ENCODE data around the gene SLX1A. TPM values are rescaled to one million over a fixed set of nuclear protein-coding genes. Genes with fewer than 3 reads are reported as not detected.
"Not testable (repeated sequence)": the region's sequence is repeated elsewhere in the genome, so short reads cannot be mapped to it uniquely, and the experiment has no call there.

Gene SLX1A
- total and polyA plus RNA-seq, 10 donors = 49.0 to 91.4 (median 72.6) TPM

DNA sequence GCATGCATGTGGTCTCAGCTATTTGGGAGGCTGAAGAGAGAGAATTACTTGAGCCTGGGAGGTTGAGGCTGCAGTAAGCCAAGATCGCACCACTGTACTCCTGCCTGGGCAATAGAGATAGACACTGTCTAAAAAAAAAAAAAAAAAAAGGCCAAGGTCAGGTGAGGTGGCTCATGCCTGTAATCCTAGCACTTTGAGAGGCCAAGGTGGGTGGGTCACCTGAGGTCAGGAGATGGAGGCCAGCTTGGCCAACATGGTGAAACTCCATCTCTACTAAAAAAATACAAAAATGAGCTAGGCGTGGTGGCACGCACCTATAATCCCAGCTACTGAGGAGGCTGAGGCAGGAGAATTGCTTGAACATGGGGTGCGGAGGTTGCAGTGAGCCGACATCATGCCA is 38.5 kb upstream of the SLX1A start:
- intact Hi-C loops (cut with DNase I; ENCODE audit: low total_unique reads) = no loop called here
- H3K27me3 ChIP-seq (replicated peaks in 1 of 7) = no peaks in the 10 kb centered on the region
- H3K4me3 ChIP-seq = no peak overlapping the region
- 95 to 99% (median 96%) methylated on average over 5 of the region's 5 CpGs for WGBS, 5 donors
- no peak for DNase-seq
- no peaks in the 10 kb centered on the region for H3K36me3 ChIP-seq
- TF ChIP-seq, protein P1, sequence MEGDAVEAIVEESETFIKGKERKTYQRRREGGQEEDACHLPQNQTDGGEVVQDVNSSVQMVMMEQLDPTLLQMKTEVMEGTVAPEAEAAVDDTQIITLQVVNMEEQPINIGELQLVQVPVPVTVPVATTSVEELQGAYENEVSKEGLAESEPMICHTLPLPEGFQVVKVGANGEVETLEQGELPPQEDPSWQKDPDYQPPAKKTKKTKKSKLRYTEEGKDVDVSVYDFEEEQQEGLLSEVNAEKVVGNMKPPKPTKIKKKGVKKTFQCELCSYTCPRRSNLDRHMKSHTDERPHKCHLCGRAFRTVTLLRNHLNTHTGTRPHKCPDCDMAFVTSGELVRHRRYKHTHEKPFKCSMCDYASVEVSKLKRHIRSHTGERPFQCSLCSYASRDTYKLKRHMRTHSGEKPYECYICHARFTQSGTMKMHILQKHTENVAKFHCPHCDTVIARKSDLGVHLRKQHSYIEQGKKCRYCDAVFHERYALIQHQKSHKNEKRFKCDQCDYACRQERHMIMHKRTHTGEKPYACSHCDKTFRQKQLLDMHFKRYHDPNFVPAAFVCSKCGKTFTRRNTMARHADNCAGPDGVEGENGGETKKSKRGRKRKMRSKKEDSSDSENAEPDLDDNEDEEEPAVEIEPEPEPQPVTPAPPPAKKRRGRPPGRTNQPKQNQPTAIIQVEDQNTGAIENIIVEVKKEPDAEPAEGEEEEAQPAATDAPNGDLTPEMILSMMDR (IDR thresholded peaks at IDR 0.05 in 8 of 11, conservative IDR thresholded peaks at IDR 0.05 in 3 of 11) = no peak
- TF ChIP-seq POLR2A (IDR thresholded peaks at IDR 0.05) = no peak
- TF ChIP-seq POLR2AphosphoS5 (IDR thresholded peaks at IDR 0.05) = no peak
- H3K9me3 ChIP-seq = peaks cover 0 to 2% (median 0%) of the 10 kb centered on the region in 8 donors
- no peak overlapping the region for H3K27ac ChIP-seq
- peaks cover 0 to 3% (median 0%) of the 10 kb centered on the region in 6 donors for H3K4me1 ChIP-seq

GRCh38 chr16:30157214-30157613 is 36.5 kb upstream of the SLX1A start:
- H3K36me3 ChIP-seq = no peaks in the 10 kb centered on the region
- intact Hi-C loops (cut with DNase I; ENCODE audit: low total_unique reads) = no loop called here
- no peak overlapping the region for H3K4me3 ChIP-seq
- H3K27ac ChIP-seq = no peak overlapping the region
- TF ChIP-seq, protein P1 (IDR thresholded peaks at IDR 0.05 in 8 of 11, conservative IDR thresholded peaks at IDR 0.05 in 3 of 11) = no peak
- no peak for TF ChIP-seq POLR2AphosphoS5 (IDR thresholded peaks at IDR 0.05)
- TF ChIP-seq POLR2A (IDR thresholded peaks at IDR 0.05) = no peak
- H3K9me3 ChIP-seq = no peaks in the 10 kb centered on the region
- no peak for DNase-seq
- 76 to 88% (median 81%) methylated on average over 1 of the region's 1 CpG for WGBS, 5 donors
- H3K4me1 ChIP-seq = no peaks in the 10 kb centered on the region
- H3K27me3 ChIP-seq (replicated peaks in 1 of 7) = no peaks in the 10 kb centered on the region

DNA sequence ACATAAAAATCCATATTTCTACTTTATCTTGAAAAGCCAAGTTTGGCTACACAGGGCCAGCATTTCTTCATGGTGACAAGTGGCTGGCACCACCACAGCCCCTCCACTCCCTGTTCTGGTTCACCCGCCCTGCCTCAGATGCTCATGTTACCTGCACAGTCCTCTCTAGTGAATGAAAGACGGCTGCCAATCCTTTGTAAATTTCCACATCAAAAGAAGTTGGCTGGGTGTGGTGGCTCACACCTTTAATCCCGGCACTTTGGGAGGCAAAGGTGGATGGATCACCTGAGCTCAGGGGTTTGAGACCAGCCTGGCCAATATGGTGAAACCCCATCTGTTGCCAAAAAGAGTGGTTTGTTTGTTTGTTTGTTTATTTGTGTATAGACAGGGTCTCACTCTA is 30.1 kb upstream of the SLX1A start:
- Histone ChIP-seq H3K36me3 (no peaks in the 10 kb centered on the region), H3K4me3 (no peak overlapping the region), H3K9me3 (no peaks in the 10 kb centered on the region), H3K4me1 (peaks cover 6 to 30% (median 20%) of the 10 kb centered on the region in 6 donors), H3K27ac (no peak overlapping the region), H3K27me3 (replicated peaks in 1 of 7) (no peaks in the 10 kb centered on the region)
- TF ChIP-seq, protein P1 (IDR thresholded peaks at IDR 0.05 in 8 of 11, conservative IDR thresholded peaks at IDR 0.05 in 3 of 11) = no peak
- TF ChIP-seq POLR2AphosphoS5 (IDR thresholded peaks at IDR 0.05) (no peak), POLR2A (IDR thresholded peaks at IDR 0.05) (no peak)
- no peak for DNase-seq
- intact Hi-C loops (cut with DNase I; ENCODE audit: low total_unique reads) = no loop called here
- WGBS, 5 donors = 85 to 89% (median 87%) methylated on average over 3 of the region's 3 CpGs

DNA sequence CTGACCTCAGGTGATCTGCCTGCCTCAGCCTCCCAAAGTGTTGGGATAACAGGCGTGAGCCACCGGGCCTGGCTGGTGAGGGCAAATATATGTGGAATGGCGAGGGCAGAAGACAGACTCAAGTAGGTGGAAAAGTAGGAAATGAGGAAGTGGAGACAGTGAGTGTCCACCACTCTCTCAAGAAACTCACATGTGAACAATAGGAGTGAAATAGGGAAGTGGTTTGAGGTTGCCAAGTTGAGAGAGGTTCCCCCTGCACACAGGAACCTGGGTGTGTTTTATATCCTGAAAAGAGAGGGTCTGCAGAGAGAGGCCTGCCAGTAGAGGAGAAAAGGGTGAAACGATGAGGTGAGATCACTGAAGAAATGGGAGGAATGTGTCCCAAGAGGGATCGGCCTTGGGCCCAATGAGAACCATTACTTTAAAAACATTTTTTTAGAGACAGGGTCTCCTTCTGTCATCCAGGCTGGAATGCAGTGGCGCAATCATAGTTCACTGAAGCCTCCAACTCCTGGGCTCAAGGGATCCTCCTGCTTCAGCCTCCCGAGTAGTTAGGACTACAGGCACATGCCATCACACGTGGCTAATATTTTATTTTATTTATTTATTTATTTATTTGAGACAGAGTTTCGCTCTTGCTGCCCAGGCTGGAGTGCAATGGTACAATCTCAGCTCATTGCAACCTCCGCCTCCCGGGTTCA is 27.3 kb upstream of the SLX1A start:
- Histone ChIP-seq H3K27me3 (replicated peaks in 1 of 7) (no peaks in the 10 kb centered on the region), H3K9me3 (no peaks in the 10 kb centered on the region), H3K36me3 (no peaks in the 10 kb centered on the region), H3K4me1 (peaks cover 6 to 34% (median 20%) of the 10 kb centered on the region in 6 donors), H3K4me3 (peak overlapping the region in 2 of 8 donors; percentile 3 to 38), H3K27ac (peak overlapping the region in 7 of 8 donors; percentile 39 to 84 (median 67))
- DNase-seq = peak; percentile 74
- intact Hi-C loops (cut with DNase I; ENCODE audit: low total_unique reads) = no loop called here
- 51 to 71% (median 58%) methylated on average over 11 of the region's 11 CpGs for WGBS, 5 donors
- TF ChIP-seq POLR2AphosphoS5 (IDR thresholded peaks at IDR 0.05) (peak in 1 of 3 donors; percentile 69), POLR2A (IDR thresholded peaks at IDR 0.05) (no peak)
- TF ChIP-seq, protein P1 (IDR thresholded peaks at IDR 0.05 in 8 of 11, conservative IDR thresholded peaks at IDR 0.05 in 3 of 11) = no peak

DNA sequence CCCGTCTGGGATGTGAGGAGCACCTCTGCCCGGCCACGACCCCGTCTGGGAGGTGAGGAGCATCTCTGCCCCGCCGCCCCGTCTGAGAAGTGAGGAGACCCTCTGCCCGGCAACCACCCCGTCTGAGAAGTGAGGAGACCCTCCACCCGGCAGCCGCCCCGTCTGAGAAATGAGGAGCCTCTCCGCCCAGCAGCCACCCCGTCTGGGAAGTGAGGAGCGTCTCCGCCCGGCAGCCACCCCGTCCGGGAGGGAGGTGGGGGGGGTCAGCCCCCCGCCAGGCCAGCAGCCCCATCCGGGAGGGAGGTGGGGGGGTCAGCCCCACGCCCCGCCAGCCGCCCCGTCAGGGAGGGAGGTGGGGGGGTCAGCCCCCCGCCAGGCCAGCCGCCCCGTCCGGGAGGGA is 24.9 kb upstream of the SLX1A start:
- DNase-seq; intact Hi-C loops (cut with DNase I; ENCODE audit: low total_unique reads): not testable (repeated sequence)
- 85 to 90% methylated on average over 10 to 15 of the region's 29 CpGs; no CpG with 5 or more reads in 3 of the 5 donors for WGBS, 5 donors

GRCh38 chr16:30169416-30169815 is 24.3 kb upstream of the SLX1A start:
- intact Hi-C loops (cut with DNase I; ENCODE audit: low total_unique reads); H3K36me3 ChIP-seq: not testable (repeated sequence)
- peak; percentile 24 for DNase-seq

More for the DNA sequence above, 24.9 kb upstream of the SLX1A start:
- H3K9me3 ChIP-seq; H3K27ac ChIP-seq; H3K27me3 ChIP-seq (replicated peaks in 1 of 7); H3K4me3 ChIP-seq; H3K36me3 ChIP-seq: not testable (repeated sequence)
- H3K4me1 ChIP-seq = peaks cover 6 to 36% (median 20%) of the 10 kb centered on the region in 6 donors

More at GRCh38 chr16:30169416-30169815, 24.3 kb upstream of the SLX1A start:
- not testable (repeated sequence) for H3K27me3 ChIP-seq (replicated peaks in 1 of 7); H3K9me3 ChIP-seq; H3K4me3 ChIP-seq; H3K27ac ChIP-seq
- 95 to 96% methylated on average over 9 to 38 of the region's 38 CpGs; no CpG with 5 or more reads in 3 of the 5 donors for WGBS, 5 donors
- peaks cover 6 to 36% (median 20%) of the 10 kb centered on the region in 6 donors for H3K4me1 ChIP-seq

All from spleen (tissue), 11 donors.